K562 (cell line): Measurements from ENCODE around the gene A4GNT. TPM values are rescaled to one million over a fixed set of nuclear protein-coding genes. Genes with fewer than 3 reads are reported as not detected.

Experiments used
- ATAC-seq: fragments of 200-7000 bp; cut with Tn5 transposase; 3 replicates; pipeline ENCODE4 v1.9.1; 2020; ENCODE audit warnings: moderate library complexity
- BruUV-seq: library from RNA; stranded (reverse); fragments of 400-500 nt; replicated peaks from 2 replicates; lab custom pipeline; 2021; lab: Mats Ljungman, UMichigan
- CTCF ChIA-PET: fragments of 300-600 bp; formaldehyde crosslinking; extraction: SDS; loops from one replicate; lab custom pipeline; 2021; ENCODE audit warnings: low intra/inter-chr PET ratio; lab: Yijun Ruan, JAX
- POLR2A ChIA-PET: fragments of 300-600, 350-650 bp; sonication (Branson Sonifier 250); formaldehyde crosslinking; extraction: SDS; loops from one replicate; lab custom pipeline; 2021; ENCODE audit warnings: antibody characterized with exemption, inconsistent platforms; lab: Yijun Ruan, JAX
- DNase-seq, 4 experiments: peaks; one replicate each; pipeline versions ENCODE4 v3.0.0 to v3.0.0-alpha.2; 2011 to 2018; ENCODE audit warnings: low spot score in 3 of 4, mixed read lengths in 3 of 4; ENCODE audit errors: extremely low read depth in 1 of 4
- FAIRE-seq: peaks from 2 replicates; lab custom pipeline; 2011; peaks lifted over from hg19 to GRCh38; lab: Jason Lieb, UNC
- H2AFZ ChIP-seq: 2 replicates; pipeline ENCODE4 v1.6.0; 2011; ENCODE audit warnings: low read depth, low read length, control low read depth, inconsistent platforms
- H3K27ac ChIP-seq: fragments of 200-600 bp; 3 replicates; pipeline ENCODE4 v1.8.0; 2011; ENCODE audit warnings: low read depth, mild to moderate bottlenecking, control low read depth, inconsistent platforms, low read length, moderate library complexity, mixed read lengths; ENCODE audit errors: extremely low read depth
- H3K27me3 ChIP-seq, 2 experiments: fragments of 300-600 bp in 1 of 2; 2 replicates in 1 of 2; 3 replicates in 1 of 2; pipeline versions ENCODE4 v1.6.0 to v1.8.0; 2011; ENCODE audit warnings: inconsistent platforms in 2 of 2, low read length in 2 of 2, mild to moderate bottlenecking in 1 of 2, mixed read lengths in 1 of 2, moderate library complexity in 1 of 2; ENCODE audit not compliant: control insufficient read depth in 2 of 2, insufficient read depth in 2 of 2
- H3K36me3 ChIP-seq: fragments of 300-600 bp; 3 replicates; pipeline ENCODE4 v1.8.0; 2011; ENCODE audit warnings: mild to moderate bottlenecking, low read length, inconsistent platforms; ENCODE audit not compliant: control insufficient read depth, insufficient read depth
- H3K4me1 ChIP-seq, 2 experiments: fragments of 200-600 bp in 1 of 2; replicated peaks in 1 of 2; 2 replicates in 1 of 2; 3 replicates in 1 of 2; pipeline versions ENCODE4 v1.5.1 to v1.8.0; 2011; ENCODE audit warnings: inconsistent platforms in 2 of 2, low read length in 2 of 2, mild to moderate bottlenecking in 1 of 2, mixed read lengths in 1 of 2, moderate library complexity in 1 of 2; ENCODE audit not compliant: control insufficient read depth in 2 of 2, insufficient read depth in 2 of 2
- H3K4me2 ChIP-seq: 2 replicates; pipeline ENCODE4 v1.6.1; 2011; ENCODE audit warnings: low read length, control low read depth, inconsistent platforms, mixed read lengths; ENCODE audit not compliant: insufficient read depth
- H3K4me3 ChIP-seq: fragments of 200-600 bp; sonication (generic), shearing (Covaris generic); 2 replicates; pipeline ENCODE4 v1.5.1; 2016; ENCODE audit warnings: control low read depth, inconsistent platforms
- H3K79me2 ChIP-seq: fragments of 200-600 bp; 3 replicates; pipeline ENCODE4 v1.8.0; 2011; ENCODE audit warnings: low read length, inconsistent platforms; ENCODE audit not compliant: control insufficient read depth, insufficient read depth
- H3K9ac ChIP-seq, 2 experiments: 2 replicates each; pipeline versions ENCODE4 v1.6.0 to v1.6.1; 2011; ENCODE audit warnings: low read depth in 2 of 2, low read length in 2 of 2, control low read depth in 1 of 2, inconsistent platforms in 1 of 2, mild to moderate bottlenecking in 1 of 2, mixed read lengths in 1 of 2; ENCODE audit not compliant: insufficient read depth in 1 of 2
- H3K9me1 ChIP-seq: one replicate; pipeline ENCODE4 v1.6.0; 2011; ENCODE audit warnings: inconsistent platforms, mild to moderate bottlenecking, low read length, moderate library complexity; ENCODE audit not compliant: control insufficient read depth, insufficient read depth
- H3K9me3 ChIP-seq: replicated peaks from 2 replicates; pipeline ENCODE4 v1.5.1; 2011; ENCODE audit warnings: low read depth, low read length, inconsistent platforms; ENCODE audit not compliant: control insufficient read depth, insufficient read depth
- H4K20me1 ChIP-seq: replicated peaks from 2 replicates; pipeline ENCODE4 v1.6.1; 2011; ENCODE audit warnings: low read length, inconsistent platforms, mixed read lengths; ENCODE audit not compliant: control insufficient read depth, insufficient read depth
- BRD4 ChIP-seq: fragments of 200-600 bp; sonication (generic); IDR thresholded peaks from 2 replicates; pipeline ENCODE4 v1.6.1; 2017; ENCODE audit warnings: inconsistent platforms
- EGR1 ChIP-seq: fragments of 450-650 bp; conservative IDR thresholded peaks from 2 replicates; pipeline ENCODE4 v1.6.1; 2017; ENCODE audit warnings: mild to moderate bottlenecking
- IRF2 ChIP-seq: sonication (generic); formaldehyde crosslinking; IDR thresholded peaks from 2 replicates; pipeline ENCODE4 v1.8.1; 2022; ENCODE audit warnings: mild to moderate bottlenecking, missing genetic modification reagents
- MXI1 ChIP-seq: IDR thresholded peaks from 2 replicates; pipeline ENCODE4 v1.6.1; 2011; ENCODE audit warnings: low read depth, mild to moderate bottlenecking, improper control_type of control experiment, low read length
- RB1 ChIP-seq: fragments of 450-650 bp; IDR thresholded peaks from 2 replicates; pipeline ENCODE4 v1.6.1; 2017; ENCODE audit warnings: low read depth, mild to moderate bottlenecking
- TCFL5 ChIP-seq: fragments of 250-450 bp; sonication (Bioruptor Pico); conservative IDR thresholded peaks from 2 replicates; pipeline ENCODE4 v1.6.1; 2021; ENCODE audit warnings: mild to moderate bottlenecking, moderate library complexity, matching md5 sums
- TSC22D4 ChIP-seq: fragments of 450-650 bp; IDR thresholded peaks from 2 replicates; pipeline ENCODE4 v1.6.1; 2016; ENCODE audit warnings: missing genetic modification characterization, missing biosample characterization, control low read depth
- ZNF232 ChIP-seq: sonication (generic); formaldehyde crosslinking; IDR thresholded peaks from 2 replicates; pipeline ENCODE4 v1.8.0; 2022; ENCODE audit warnings: mild to moderate bottlenecking, missing genetic modification reagents
- WGBS: fragments of 100-300 bp; shearing (Covaris generic); methylation state at CpG from one replicate; pipeline ENCODE4 v1.1.6; 2016; ENCODE audit warnings: low coverage, mixed read lengths; ENCODE audit not compliant: insufficient coverage; ENCODE audit errors: missing lambda C conversion rate; 5-methylcytosine and 5-hydroxymethylcytosine counted together
- in situ Hi-C: fragments of 300-500 bp; cut with MboI; formaldehyde crosslinking; loops from 4 replicates; pipeline ENCODE4 v1.15.0; 2018; ENCODE audit warnings: inconsistent platforms, mixed read lengths
- intact Hi-C: fragments of 100-400 bp; cut with micrococcal nuclease; formaldehyde crosslinking; loops from 2 replicates; pipeline ENCODE4 v1.14.2; 2022
- polyA plus RNA-seq, 8 experiments: library from polyadenylated mRNA; depleted of rRNA in 4 of 8; stranded (reverse) in 5 of 8; unstranded in 3 of 8; fragments of >200 nt; fragmentation: Nextera tagmentation in 2 of 8; fragmentation: Illumina TruSeq in 1 of 8; extraction: Ambion mirVana in 2 of 8; extraction: Trizol in 1 of 8; gene quantifications; 2 replicates each; pipeline versions ENCODE4 v1.2.1 to v1.2.3, GENCODE V29; 2011 to 2014; ENCODE audit warnings: inconsistent platforms in 1 of 8, missing spikeins in 1 of 8
- total RNA-seq, 7 experiments: library from RNA; depleted of rRNA in 6 of 7; stranded (reverse); fragments of >200 nt in 6 of 7; fragmentation: Illumina TruSeq in 2 of 7; extraction: Trizol in 2 of 7; gene quantifications; 2 replicates each; pipeline versions ENCODE4 v1.2.1 to v1.2.3, GENCODE V29; 2011 to 2021; ENCODE audit warnings: low replicate concordance in 1 of 7
- TF ChIP-seq, protein P1 (sequence below): fragments of 450-650 bp; IDR thresholded peaks from 2 replicates; pipeline ENCODE4 v1.6.1; 2016; ENCODE audit warnings: antibody characterized with exemption
- TF ChIP-seq, protein P2 (sequence below): sonication (generic); formaldehyde crosslinking; IDR thresholded peaks from 2 replicates; pipeline ENCODE4 v1.5.0; 2020; ENCODE audit warnings: missing genetic modification reagents
- TF ChIP-seq, protein P3 (sequence below): fragments of 450-650 bp; IDR thresholded peaks from 2 replicates; pipeline ENCODE4 v1.7.0; 2016; ENCODE audit warnings: borderline replicate concordance
- TF ChIP-seq, protein P4 (sequence below): IDR thresholded peaks from 3 replicates; pipeline ENCODE4 v1.6.1; 2011; ENCODE audit warnings: borderline replicate concordance, mild to moderate bottlenecking, moderate library complexity; ENCODE audit not compliant: insufficient read length; ENCODE audit errors: extremely low read depth

A4GNT gene
- total and polyA plus RNA-seq, 9 of the 15 experiments (the other 6 are each of a cell fraction or from before 2014, with no cell fraction given) = not detected

DNA sequence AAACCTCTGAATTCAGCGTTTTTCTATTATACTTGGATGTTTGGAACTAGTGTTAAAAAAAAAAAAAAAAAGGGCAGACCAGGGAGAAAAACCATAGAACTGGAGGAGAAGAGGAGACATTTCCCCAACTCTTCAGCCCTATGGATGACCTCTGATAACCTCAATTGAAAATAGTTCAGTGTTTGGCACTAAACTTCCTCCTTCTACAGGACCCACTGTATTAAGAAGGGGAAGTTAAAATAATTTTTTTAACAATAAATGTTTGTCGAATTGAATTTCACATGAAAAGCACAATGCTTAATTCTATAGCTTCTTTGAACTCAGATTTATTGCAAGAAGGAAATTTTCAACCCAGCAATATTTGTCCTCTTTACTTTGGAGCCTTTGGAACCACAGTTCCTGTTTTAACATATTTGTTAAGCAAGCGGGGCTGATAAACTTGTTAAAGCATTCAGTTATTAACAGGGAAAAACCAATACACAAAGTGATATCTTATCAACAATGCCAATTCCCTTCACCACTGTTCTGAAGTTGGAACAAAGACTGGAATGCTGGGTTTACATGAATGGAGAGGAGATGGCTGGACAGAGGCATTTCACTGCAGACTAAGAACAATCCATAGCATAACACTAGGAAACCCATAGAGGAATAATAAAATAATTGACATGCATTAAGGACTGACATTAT is 3.1 kb upstream of the A4GNT start:
- no peaks in the 10 kb centered on the region for H3K9me1 ChIP-seq
- ATAC-seq (no peak), DNase-seq (no peak), FAIRE-seq (no peak)
- no peaks in the 10 kb centered on the region for H3K4me1 ChIP-seq
- H3K4me2 ChIP-seq = no peak overlapping the region
- H3K9ac ChIP-seq = no peak overlapping the region
- intact Hi-C loops (no loop called here), in situ Hi-C loops (no loop called here)
- 0% methylated on average over 3 of the region's 3 CpGs for WGBS
- peaks cover 0 to 4% of the 10 kb centered on the region in 2 experiments; a peak in 2 of 5 replicates for H3K27me3 ChIP-seq
- POLR2A ChIA-PET = no interaction called here
- no peak overlapping the region for H3K27ac ChIP-seq
- no peak overlapping the region for H2AFZ ChIP-seq
- CTCF ChIA-PET = no interaction called here
- BruUV-seq = no TSS peak
- no peak overlapping the region for H3K4me3 ChIP-seq
- H3K36me3 ChIP-seq = no peaks in the 10 kb centered on the region
- no peaks in the 10 kb centered on the region for H3K9me3 ChIP-seq
- H4K20me1 ChIP-seq = no peaks in the 10 kb centered on the region
- H3K79me2 ChIP-seq = no peaks in the 10 kb centered on the region
- TF ChIP-seq BRD4 (no peak), TSC22D4 (tag) (no peak), IRF2 (CRISPR knock-in tag) (no peak), TCFL5 (CRISPR knock-in tag) (no peak), RB1 (no peak), ZNF232 (CRISPR knock-in tag) (no peak), MXI1 (no peak), EGR1 (no peak)
- TF ChIP-seq, protein P1, sequence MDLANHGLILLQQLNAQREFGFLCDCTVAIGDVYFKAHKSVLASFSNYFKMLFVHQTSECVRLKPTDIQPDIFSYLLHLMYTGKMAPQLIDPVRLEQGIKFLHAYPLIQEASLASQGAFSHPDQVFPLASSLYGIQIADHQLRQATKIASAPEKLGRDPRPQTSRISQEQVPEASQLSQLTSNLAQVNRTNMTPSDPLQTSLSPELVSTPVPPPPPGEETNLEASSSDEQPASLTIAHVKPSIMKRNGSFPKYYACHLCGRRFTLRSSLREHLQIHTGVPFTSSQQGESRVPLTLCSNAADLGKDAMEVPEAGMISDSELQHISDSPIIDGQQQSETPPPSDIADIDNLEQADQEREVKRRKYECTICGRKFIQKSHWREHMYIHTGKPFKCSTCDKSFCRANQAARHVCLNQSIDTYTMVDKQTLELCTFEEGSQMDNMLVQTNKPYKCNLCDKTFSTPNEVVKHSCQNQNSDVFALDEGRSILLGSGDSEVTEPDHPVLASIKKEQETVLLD = no peak
- TF ChIP-seq, protein P2, sequence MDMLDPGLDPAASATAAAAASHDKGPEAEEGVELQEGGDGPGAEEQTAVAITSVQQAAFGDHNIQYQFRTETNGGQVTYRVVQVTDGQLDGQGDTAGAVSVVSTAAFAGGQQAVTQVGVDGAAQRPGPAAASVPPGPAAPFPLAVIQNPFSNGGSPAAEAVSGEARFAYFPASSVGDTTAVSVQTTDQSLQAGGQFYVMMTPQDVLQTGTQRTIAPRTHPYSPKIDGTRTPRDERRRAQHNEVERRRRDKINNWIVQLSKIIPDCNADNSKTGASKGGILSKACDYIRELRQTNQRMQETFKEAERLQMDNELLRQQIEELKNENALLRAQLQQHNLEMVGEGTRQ (CRISPR knock-in tag) = no peak
- TF ChIP-seq, protein P3, sequence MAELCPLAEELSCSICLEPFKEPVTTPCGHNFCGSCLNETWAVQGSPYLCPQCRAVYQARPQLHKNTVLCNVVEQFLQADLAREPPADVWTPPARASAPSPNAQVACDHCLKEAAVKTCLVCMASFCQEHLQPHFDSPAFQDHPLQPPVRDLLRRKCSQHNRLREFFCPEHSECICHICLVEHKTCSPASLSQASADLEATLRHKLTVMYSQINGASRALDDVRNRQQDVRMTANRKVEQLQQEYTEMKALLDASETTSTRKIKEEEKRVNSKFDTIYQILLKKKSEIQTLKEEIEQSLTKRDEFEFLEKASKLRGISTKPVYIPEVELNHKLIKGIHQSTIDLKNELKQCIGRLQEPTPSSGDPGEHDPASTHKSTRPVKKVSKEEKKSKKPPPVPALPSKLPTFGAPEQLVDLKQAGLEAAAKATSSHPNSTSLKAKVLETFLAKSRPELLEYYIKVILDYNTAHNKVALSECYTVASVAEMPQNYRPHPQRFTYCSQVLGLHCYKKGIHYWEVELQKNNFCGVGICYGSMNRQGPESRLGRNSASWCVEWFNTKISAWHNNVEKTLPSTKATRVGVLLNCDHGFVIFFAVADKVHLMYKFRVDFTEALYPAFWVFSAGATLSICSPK = no peak
- TF ChIP-seq, protein P4, sequence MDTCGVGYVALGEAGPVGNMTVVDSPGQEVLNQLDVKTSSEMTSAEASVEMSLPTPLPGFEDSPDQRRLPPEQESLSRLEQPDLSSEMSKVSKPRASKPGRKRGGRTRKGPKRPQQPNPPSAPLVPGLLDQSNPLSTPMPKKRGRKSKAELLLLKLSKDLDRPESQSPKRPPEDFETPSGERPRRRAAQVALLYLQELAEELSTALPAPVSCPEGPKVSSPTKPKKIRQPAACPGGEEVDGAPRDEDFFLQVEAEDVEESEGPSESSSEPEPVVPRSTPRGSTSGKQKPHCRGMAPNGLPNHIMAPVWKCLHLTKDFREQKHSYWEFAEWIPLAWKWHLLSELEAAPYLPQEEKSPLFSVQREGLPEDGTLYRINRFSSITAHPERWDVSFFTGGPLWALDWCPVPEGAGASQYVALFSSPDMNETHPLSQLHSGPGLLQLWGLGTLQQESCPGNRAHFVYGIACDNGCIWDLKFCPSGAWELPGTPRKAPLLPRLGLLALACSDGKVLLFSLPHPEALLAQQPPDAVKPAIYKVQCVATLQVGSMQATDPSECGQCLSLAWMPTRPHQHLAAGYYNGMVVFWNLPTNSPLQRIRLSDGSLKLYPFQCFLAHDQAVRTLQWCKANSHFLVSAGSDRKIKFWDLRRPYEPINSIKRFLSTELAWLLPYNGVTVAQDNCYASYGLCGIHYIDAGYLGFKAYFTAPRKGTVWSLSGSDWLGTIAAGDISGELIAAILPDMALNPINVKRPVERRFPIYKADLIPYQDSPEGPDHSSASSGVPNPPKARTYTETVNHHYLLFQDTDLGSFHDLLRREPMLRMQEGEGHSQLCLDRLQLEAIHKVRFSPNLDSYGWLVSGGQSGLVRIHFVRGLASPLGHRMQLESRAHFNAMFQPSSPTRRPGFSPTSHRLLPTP = no peak
